Cardiac fibroblast (primary cell): ENCODE data around the gene SNTG2.

Source experiments
- DNase-seq, 2 donors: peaks; one replicate each; pipeline versions ENCODE4 v3.0.0 to v3.0.0-alpha.2; 2010; ENCODE audit warnings: low read depth in 2 of 2
- H3K4me3 ChIP-seq, 2 donors: replicated peaks in 1 of 2; 1 replicate in 1 of 2; 2 replicates in 1 of 2; pipeline ENCODE4 v1.5.1; 2011; ENCODE audit warnings: low read depth in 2 of 2, low read length in 2 of 2, mild to moderate bottlenecking in 2 of 2, moderate library complexity in 1 of 2
- TF ChIP-seq, protein P1 (sequence below): IDR thresholded peaks from one replicate; pipeline ENCODE4 v1.5.1; 2011; ENCODE audit warnings: low read depth, mild to moderate bottlenecking, low read length, inconsistent platforms

SNTG2 gene

DNA sequence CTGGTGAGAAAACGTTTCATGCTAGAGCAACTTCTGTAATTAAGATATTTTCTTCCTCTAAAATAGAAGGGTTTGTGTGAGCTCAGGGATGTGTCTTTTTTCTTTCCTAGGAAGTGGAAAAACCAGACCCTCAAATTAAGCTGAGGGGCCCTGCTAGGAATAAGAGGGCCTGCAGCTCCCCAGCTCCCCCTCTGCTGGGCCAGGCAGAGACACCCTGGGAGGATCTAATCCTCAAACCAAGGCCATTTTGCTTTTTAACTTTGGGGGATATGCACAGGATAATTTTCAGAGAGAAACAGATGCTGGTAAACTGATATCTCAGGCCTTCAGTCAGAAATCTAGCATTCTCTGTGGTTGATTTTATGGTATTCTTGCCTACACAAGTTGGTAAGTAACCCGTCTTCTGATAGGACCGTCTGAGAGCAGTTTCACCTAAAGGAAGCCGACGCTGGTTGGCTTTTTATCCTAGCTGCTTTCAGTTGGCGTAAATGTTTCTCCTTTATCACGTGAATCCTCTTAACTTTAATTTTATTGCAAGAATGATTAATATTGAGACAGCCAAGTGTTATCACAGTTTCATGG, 34.8 kb downstream of the SNTG2 start:
- no peak overlapping the region for H3K4me3 ChIP-seq
- TF ChIP-seq, protein P1, sequence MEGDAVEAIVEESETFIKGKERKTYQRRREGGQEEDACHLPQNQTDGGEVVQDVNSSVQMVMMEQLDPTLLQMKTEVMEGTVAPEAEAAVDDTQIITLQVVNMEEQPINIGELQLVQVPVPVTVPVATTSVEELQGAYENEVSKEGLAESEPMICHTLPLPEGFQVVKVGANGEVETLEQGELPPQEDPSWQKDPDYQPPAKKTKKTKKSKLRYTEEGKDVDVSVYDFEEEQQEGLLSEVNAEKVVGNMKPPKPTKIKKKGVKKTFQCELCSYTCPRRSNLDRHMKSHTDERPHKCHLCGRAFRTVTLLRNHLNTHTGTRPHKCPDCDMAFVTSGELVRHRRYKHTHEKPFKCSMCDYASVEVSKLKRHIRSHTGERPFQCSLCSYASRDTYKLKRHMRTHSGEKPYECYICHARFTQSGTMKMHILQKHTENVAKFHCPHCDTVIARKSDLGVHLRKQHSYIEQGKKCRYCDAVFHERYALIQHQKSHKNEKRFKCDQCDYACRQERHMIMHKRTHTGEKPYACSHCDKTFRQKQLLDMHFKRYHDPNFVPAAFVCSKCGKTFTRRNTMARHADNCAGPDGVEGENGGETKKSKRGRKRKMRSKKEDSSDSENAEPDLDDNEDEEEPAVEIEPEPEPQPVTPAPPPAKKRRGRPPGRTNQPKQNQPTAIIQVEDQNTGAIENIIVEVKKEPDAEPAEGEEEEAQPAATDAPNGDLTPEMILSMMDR: no peak
- no peak for DNase-seq

DNA sequence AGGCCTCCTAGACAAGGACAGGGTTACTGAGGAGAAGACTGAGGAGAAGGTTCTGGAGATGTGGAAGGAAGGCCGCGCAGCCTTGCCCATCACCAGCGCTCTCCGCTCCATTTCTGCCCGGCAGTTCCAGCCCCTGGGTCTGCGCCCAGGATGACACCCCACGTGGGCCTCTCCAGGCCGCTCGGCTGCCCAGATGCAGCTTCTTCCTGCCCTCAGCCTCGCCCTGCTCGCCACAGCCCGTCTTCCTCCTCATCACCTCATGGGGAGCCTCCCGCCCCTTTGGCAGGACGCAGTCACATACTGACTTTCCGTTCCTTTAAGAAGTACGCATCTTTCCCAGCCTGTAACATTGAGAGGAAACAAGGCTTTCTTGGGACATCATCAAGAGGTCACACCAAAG, 37.1 kb downstream of the SNTG2 start:
- TF ChIP-seq, protein P1: no peak
- no peak for DNase-seq
- H3K4me3 ChIP-seq: no peak overlapping the region

DNA sequence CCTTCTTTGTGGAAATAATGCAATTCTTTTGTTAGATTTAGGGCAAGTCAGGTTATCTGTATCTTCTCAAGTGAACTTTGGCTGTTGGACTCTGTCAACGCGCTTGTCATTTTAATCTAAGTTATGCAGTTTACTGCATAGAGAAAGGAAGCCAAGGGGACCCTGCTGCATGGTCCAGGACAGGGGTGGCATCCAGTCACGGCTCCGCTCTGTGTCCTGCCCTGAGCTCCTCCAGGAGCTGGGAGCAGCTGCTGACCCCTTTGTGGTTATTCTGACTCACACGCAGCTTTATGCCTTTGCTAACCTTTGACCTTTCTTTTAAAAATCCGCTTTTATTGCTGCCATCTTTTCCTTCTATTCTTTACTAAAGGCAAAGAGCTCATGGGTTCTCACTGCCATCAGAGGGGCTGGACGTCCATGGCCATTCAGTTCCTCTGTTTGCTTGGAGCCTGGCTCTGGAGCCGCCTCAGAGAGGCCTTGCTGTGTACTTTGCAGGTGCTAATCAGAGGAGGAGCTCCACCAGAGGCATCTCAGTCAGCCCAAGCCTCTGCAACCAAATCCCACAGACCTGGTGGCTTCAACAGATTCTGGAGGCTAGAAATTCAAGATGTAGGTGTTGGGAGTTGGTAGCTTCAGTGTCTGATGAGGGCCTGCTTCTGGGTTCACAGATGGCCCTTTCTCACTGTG, 39.3 kb downstream of the SNTG2 start:
- DNase-seq: no peak
- TF ChIP-seq, protein P1: no peak
- H3K4me3 ChIP-seq: no peak overlapping the region

DNA sequence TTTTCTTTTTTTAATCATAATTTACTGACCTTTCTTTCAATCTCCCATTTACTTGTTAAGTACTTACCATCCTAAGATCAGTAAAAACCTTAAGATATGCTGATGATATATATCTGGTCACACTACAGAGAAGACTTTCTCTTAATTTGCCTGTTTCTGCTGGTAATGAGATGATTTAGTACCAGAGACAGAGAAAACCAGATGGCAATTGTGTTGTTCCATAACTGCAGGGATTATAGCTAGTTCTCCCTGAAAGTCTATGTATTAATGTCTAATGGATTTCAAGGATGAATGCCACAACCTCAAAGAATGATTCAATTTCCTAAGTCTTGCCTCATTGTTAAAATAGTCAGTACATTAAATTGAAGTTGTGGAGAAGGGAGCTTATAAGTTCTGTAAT, 40.3 kb downstream of the SNTG2 start:
- TF ChIP-seq, protein P1: no peak
- no peak overlapping the region for H3K4me3 ChIP-seq
- no peak for DNase-seq

DNA sequence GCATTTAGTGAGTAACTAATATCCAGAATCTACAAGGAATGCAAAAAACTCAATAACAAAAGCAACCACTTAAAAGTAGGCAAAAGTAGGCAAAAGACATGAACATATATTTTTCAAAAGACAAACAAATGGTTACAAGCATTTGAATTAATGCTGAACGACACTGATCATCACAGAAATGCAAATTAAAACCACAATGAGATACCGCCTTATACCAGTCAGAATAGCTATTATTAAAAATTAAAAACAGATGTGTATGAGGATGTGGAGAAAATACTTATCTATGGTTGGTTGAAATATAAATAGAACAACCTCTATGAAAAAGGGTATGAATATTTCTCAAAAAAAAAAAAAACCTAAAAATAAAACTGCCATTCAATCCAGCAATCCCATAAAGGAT, 51.7 kb downstream of the SNTG2 start:
- DNase-seq: no peak
- TF ChIP-seq, protein P1: no peak
- no peak overlapping the region for H3K4me3 ChIP-seq

DNA sequence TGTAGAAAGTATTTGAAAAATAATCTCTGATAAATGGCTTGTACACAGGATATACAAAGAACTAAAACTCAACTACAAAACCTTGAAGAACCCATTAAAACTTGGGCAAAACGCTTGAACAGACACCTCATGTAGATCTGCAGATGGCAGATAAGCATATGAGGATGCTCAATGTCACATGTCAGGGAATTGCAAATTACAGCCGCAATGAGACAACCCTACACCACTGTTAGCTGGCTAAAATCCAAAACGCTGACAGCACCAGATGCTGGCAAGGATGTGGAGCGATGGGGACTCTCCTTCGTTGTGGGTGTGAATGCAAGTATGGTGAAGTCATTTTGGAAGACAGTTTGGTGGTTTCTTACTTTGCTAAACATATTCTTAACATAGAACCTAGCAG, 53.7 kb downstream of the SNTG2 start:
- TF ChIP-seq, protein P1: no peak
- no peak overlapping the region for H3K4me3 ChIP-seq
- DNase-seq: peak in 1 of 2 donors; percentile 6
